Parathyroid adenoma (tissue), 2 donors: ENCODE measurements around the gene OR51B6.

Experiments
- H2AFZ ChIP-seq: fragments of 300-600 bp; sonication (generic); one replicate; pipeline ENCODE4 v1.7.0; 2017; ENCODE audit warnings: antibody characterized with exemption, mild to moderate bottlenecking
- H3K27ac ChIP-seq: fragments of 300-600 bp; sonication (generic); one replicate; pipeline ENCODE4 v1.7.0; 2017
- H3K27me3 ChIP-seq: fragments of 300-600 bp; sonication (generic); one replicate; pipeline ENCODE4 v1.7.0; 2017; ENCODE audit warnings: low read length; ENCODE audit not compliant: control insufficient read depth, insufficient read depth
- H3K36me3 ChIP-seq: fragments of 300-600 bp; sonication (generic); one replicate; pipeline ENCODE4 v1.7.0; 2017; ENCODE audit warnings: low read length; ENCODE audit not compliant: control insufficient read depth, insufficient read depth
- H3K4me1 ChIP-seq: fragments of 300-600 bp; sonication (generic); one replicate; pipeline ENCODE4 v1.7.0; 2017; ENCODE audit warnings: control low read depth
- H3K4me2 ChIP-seq: fragments of 300-600 bp; sonication (generic); one replicate; pipeline ENCODE4 v1.7.0; 2017; ENCODE audit warnings: low read length
- H3K4me3 ChIP-seq: fragments of 300-600 bp; sonication (generic); one replicate; pipeline ENCODE4 v1.7.0; 2017; ENCODE audit warnings: low read depth, low read length
- H3K79me2 ChIP-seq: fragments of 300-600 bp; sonication (generic); one replicate; pipeline ENCODE4 v1.7.0; 2017; ENCODE audit warnings: control low read depth
- H3K9ac ChIP-seq: fragments of 300-600 bp; sonication (generic); one replicate; pipeline ENCODE4 v1.7.0; 2017; ENCODE audit warnings: mild to moderate bottlenecking
- H3K9me3 ChIP-seq: fragments of 300-600 bp; sonication (generic); one replicate; pipeline ENCODE4 v1.7.0; 2017; ENCODE audit warnings: low read length; ENCODE audit not compliant: control insufficient read depth
- TF ChIP-seq, protein P1 (sequence below): fragments of 300-600 bp; sonication (generic); IDR thresholded peaks from one replicate; pipeline ENCODE4 v1.7.0; 2017; ENCODE audit warnings: antibody characterized with exemption, mild to moderate bottlenecking
- donor health status: primary hyperparathyroidism.

Gene OR51B6, protein sequence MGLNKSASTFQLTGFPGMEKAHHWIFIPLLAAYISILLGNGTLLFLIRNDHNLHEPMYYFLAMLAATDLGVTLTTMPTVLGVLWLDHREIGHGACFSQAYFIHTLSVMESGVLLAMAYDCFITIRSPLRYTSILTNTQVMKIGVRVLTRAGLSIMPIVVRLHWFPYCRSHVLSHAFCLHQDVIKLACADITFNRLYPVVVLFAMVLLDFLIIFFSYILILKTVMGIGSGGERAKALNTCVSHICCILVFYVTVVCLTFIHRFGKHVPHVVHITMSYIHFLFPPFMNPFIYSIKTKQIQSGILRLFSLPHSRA

DNA sequence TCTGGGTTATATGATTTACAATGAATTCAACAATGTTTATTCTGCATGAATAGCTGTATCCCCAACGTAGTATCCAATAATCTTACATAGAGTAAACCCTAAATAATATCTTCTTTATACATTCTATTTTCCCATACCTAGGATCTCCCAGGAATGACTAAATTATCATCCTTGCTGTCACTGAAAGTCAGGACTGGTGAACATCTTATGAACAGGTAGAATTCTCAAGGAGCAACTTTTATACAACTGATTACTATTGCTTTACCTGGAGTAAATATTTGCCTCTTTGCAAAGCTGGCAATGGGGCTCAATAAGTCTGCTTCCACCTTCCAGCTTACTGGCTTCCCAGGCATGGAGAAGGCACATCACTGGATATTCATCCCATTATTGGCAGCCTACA, at the start of gene OR51B6:
TSS of gene OR51B6 (plus strand) at position 301 of the 400 bp plus-strand sequence. CDS start at position 301, 0 bp downstream.
- TF ChIP-seq, protein P1, sequence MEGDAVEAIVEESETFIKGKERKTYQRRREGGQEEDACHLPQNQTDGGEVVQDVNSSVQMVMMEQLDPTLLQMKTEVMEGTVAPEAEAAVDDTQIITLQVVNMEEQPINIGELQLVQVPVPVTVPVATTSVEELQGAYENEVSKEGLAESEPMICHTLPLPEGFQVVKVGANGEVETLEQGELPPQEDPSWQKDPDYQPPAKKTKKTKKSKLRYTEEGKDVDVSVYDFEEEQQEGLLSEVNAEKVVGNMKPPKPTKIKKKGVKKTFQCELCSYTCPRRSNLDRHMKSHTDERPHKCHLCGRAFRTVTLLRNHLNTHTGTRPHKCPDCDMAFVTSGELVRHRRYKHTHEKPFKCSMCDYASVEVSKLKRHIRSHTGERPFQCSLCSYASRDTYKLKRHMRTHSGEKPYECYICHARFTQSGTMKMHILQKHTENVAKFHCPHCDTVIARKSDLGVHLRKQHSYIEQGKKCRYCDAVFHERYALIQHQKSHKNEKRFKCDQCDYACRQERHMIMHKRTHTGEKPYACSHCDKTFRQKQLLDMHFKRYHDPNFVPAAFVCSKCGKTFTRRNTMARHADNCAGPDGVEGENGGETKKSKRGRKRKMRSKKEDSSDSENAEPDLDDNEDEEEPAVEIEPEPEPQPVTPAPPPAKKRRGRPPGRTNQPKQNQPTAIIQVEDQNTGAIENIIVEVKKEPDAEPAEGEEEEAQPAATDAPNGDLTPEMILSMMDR: no peak
- Histone ChIP-seq H3K79me2 (no peaks in the 10 kb centered on the region), H3K9ac (no peak within 1 kb of the TSS)

DNA sequence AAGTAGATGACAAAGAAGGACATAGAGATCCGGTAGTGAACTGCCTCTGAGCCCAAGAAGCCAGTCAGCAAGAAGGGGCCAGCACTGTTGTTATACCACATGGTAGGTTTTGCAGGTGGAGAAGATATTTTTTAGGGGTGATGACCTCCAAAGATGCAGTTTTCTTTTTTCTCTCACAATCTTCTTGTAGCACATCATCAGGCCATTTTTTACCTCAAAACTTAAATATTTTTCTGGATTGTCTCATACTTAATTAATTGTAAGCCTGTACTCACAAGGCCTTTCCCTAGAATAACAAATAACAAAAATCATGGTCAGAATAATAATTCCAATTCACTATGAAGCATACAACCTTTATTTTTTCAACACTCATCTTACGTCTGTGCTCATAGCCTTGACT, 49.5 kb upstream of the OR51B6 start, which contains the start of gene OR51B4:
TSS of gene OR51B4 (minus strand) at position 101 of the 400 bp plus-strand sequence. CDS start at position 101, 0 bp downstream.
- Histone ChIP-seq H3K36me3 (no peaks in the 10 kb centered on the region), H3K27me3 (no peaks in the 10 kb centered on the region), H3K79me2 (no peaks in the 10 kb centered on the region), H2AFZ (no peak within 1 kb of the TSS), H3K4me2 (no peak within 1 kb of the TSS), H3K4me3 (no peak within 1 kb of the TSS), H3K9ac (no peak within 1 kb of the TSS), H3K27ac (no peak within 1 kb of the TSS), H3K4me1 (no peaks in the 10 kb centered on the region), H3K9me3 (no peaks in the 10 kb centered on the region)
- TF ChIP-seq, protein P1: no peak

More for the DNA sequence above, at the start of gene OR51B6:
- Histone ChIP-seq H3K9me3 (no peaks in the 10 kb centered on the region), H3K4me1 (no peaks in the 10 kb centered on the region), H3K4me2 (no peak within 1 kb of the TSS), H2AFZ (no peak within 1 kb of the TSS), H3K4me3 (no peak within 1 kb of the TSS), H3K36me3 (no peaks in the 10 kb centered on the region), H3K27ac (no peak within 1 kb of the TSS), H3K27me3 (no peaks in the 10 kb centered on the region)

GRCh38 chr11:5303626-5304025, 47.7 kb upstream of the OR51B6 start:
- H3K9ac ChIP-seq: no peak overlapping the region
- H3K4me3 ChIP-seq: no peak overlapping the region
- H3K4me1 ChIP-seq: no peaks in the 10 kb centered on the region
- H3K27me3 ChIP-seq: no peaks in the 10 kb centered on the region
- TF ChIP-seq, protein P1: no peak
- no peaks in the 10 kb centered on the region for H3K36me3 ChIP-seq
- H3K27ac ChIP-seq: no peak overlapping the region
- H3K4me2 ChIP-seq: no peak overlapping the region
- no peaks in the 10 kb centered on the region for H3K9me3 ChIP-seq
- H3K79me2 ChIP-seq: no peaks in the 10 kb centered on the region
- H2AFZ ChIP-seq: no peak overlapping the region

DNA sequence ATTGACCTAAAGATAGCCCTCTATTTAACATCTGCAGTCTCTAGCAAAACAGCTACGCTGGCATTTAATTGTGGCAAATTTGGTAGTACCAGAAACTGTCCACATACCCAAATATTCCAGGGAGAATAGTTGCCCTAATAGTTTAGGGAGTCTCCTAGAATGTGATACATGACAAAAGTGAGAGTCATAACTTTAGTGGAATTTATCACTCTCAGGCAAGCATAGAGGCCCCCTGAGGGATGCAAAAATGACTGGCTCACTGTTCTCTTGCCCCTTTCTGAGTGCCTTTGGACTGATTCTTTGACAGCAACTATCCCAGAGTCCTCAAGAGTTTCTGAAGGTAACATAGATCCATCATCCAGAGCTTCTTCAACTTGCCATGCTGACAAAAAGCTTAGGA, 47.3 kb upstream of the OR51B6 start:
- no peaks in the 10 kb centered on the region for H3K27me3 ChIP-seq
- no peak overlapping the region for H2AFZ ChIP-seq
- no peaks in the 10 kb centered on the region for H3K4me1 ChIP-seq
- H3K4me2 ChIP-seq: no peak overlapping the region
- H3K79me2 ChIP-seq: no peaks in the 10 kb centered on the region
- no peaks in the 10 kb centered on the region for H3K9me3 ChIP-seq
- no peak overlapping the region for H3K9ac ChIP-seq
- TF ChIP-seq, protein P1: no peak
- no peak overlapping the region for H3K27ac ChIP-seq
- no peak overlapping the region for H3K4me3 ChIP-seq
- no peaks in the 10 kb centered on the region for H3K36me3 ChIP-seq
